Measurements from ENCODE around the gene KCNIP3. TPM values are rescaled to one million over a fixed set of nuclear protein-coding genes. Genes with fewer than 3 reads are reported as not detected.

KCNIP3 gene
- polyA plus RNA-seq, 1 of the 3 experiments (the other 2 are of a cell fraction) = 0.97 TPM

GRCh38 chr2:95362486-95362885, 65.3 kb downstream of the KCNIP3 start:
- no peak overlapping the region for H3K4me3 ChIP-seq (ENCODE audit: low read depth in 2 of 2, low read length in 1 of 2)
- no peak overlapping the region for H3K4me2 ChIP-seq
- H2AFZ ChIP-seq (ENCODE audit: low read depth) = no peak overlapping the region
- no peaks in the 10 kb centered on the region for H3F3A ChIP-seq (replicated peaks; ENCODE audit: insufficient read depth)
- 51% methylated on average over 9 of the region's 9 CpGs for WGBS (ENCODE audit: low lambda C conversion rate)
- ChIA-PET CTCF (interaction anchor here (0.8 to 1.5 kb wide), 2 partner anchors 15 to 27 kb away, joined by 3 to 7 read pairs; no protein-coding TSS in a partner anchor), POLR2A (no interaction called here)
- no peaks in the 10 kb centered on the region for H3K9me3 ChIP-seq
- TF ChIP-seq RCOR1 (IDR thresholded peaks at IDR 0.05; ENCODE audit: low read length) (no peak), GABPA (IDR thresholded peaks at IDR 0.05; ENCODE audit: low read depth) (no peak), TEAD4 (IDR thresholded peaks at IDR 0.05; ENCODE audit: borderline replicate concordance, insufficient read depth) (no peak), EP300 (IDR thresholded peaks at IDR 0.05; ENCODE audit: borderline replicate concordance in 1 of 2, low read depth in 1 of 2, low read length in 1 of 2) (no peak), TAF1 (IDR thresholded peaks at IDR 0.05; ENCODE audit: borderline replicate concordance, low read depth, low read length) (no peak), TCF12 (IDR thresholded peaks at IDR 0.05) (no peak), SIN3A (IDR thresholded peaks at IDR 0.05; ENCODE audit: borderline replicate concordance, low read depth, low read length) (no peak), USF2 (IDR thresholded peaks at IDR 0.05; ENCODE audit: borderline replicate concordance, low read depth, low read length) (no peak), ELF1 (IDR thresholded peaks at IDR 0.05) (no peak), CTCF (IDR thresholded peaks at IDR 0.05) (no peak), MEF2A (IDR thresholded peaks at IDR 0.05; ENCODE audit: borderline replicate concordance, low read depth) (no peak), FOSL2 (IDR thresholded peaks at IDR 0.05; ENCODE audit: borderline replicate concordance, low read depth) (no peak), FOXJ3 (CRISPR knock-in tag; IDR thresholded peaks at IDR 0.05) (no peak), NFIC (IDR thresholded peaks at IDR 0.05; ENCODE audit: borderline replicate concordance) (no peak), CHD2 (IDR thresholded peaks at IDR 0.05; ENCODE audit: low read length, partially characterized antibody) (no peak), POLR2AphosphoS5 (IDR thresholded peaks at IDR 0.05; ENCODE audit: low read depth, low read length) (no peak), RXRA (IDR thresholded peaks at IDR 0.05; ENCODE audit: borderline replicate concordance, low read depth) (no peak)
- TF ChIP-seq, protein P1, sequence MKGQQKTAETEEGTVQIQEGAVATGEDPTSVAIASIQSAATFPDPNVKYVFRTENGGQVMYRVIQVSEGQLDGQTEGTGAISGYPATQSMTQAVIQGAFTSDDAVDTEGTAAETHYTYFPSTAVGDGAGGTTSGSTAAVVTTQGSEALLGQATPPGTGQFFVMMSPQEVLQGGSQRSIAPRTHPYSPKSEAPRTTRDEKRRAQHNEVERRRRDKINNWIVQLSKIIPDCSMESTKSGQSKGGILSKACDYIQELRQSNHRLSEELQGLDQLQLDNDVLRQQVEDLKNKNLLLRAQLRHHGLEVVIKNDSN (IDR thresholded peaks at IDR 0.05; ENCODE audit: borderline replicate concordance, low read depth) = no peak
- TF ChIP-seq, protein P2, sequence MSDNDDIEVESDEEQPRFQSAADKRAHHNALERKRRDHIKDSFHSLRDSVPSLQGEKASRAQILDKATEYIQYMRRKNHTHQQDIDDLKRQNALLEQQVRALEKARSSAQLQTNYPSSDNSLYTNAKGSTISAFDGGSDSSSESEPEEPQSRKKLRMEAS (IDR thresholded peaks at IDR 0.05; ENCODE audit: low read depth) = no peak
- TF ChIP-seq, protein P3, sequence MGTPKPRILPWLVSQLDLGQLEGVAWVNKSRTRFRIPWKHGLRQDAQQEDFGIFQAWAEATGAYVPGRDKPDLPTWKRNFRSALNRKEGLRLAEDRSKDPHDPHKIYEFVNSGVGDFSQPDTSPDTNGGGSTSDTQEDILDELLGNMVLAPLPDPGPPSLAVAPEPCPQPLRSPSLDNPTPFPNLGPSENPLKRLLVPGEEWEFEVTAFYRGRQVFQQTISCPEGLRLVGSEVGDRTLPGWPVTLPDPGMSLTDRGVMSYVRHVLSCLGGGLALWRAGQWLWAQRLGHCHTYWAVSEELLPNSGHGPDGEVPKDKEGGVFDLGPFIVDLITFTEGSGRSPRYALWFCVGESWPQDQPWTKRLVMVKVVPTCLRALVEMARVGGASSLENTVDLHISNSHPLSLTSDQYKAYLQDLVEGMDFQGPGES (IDR thresholded peaks at IDR 0.05; ENCODE audit: low read depth, low read length) = no peak
- no peaks in the 10 kb centered on the region for H3K36me3 ChIP-seq (replicated peaks in 1 of 2; ENCODE audit: control insufficient read depth in 1 of 2, insufficient read depth in 2 of 2, low read length in 1 of 2)
- no peaks in the 10 kb centered on the region for H3K9me2 ChIP-seq
- H3K27me3 ChIP-seq (ENCODE audit: insufficient read depth) = peaks cover 20% of the 10 kb centered on the region; the same call in 1 of the 2 replicates
- no peaks in the 10 kb centered on the region for H3K79me2 ChIP-seq (ENCODE audit: insufficient read depth)
- H3K4me1 ChIP-seq (ENCODE audit: control insufficient read depth in 1 of 2, insufficient read depth in 2 of 2, low read depth in 1 of 2, low read length in 1 of 2) = no peaks in the 10 kb centered on the region
- no peaks in the 10 kb centered on the region for H4K20me1 ChIP-seq (ENCODE audit: insufficient read depth)
- H3K9ac ChIP-seq = no peak overlapping the region
- no peak overlapping the region for H3K27ac ChIP-seq (ENCODE audit: low read depth in 2 of 2, low read length in 1 of 2)
- no peak for DNase-seq
